Sciatic nerve (tissue), 2 donors: ENCODE data around the gene HBEGF. TPM values are rescaled to one million over a fixed set of nuclear protein-coding genes. Genes with fewer than 3 reads are reported as not detected.

Experiments used
- ATAC-seq: fragments of 200-7000 bp; cut with Tn5 transposase; one replicate; pipeline ENCODE4 v1.9.1; 2020; ENCODE audit warnings: mild to moderate bottlenecking, moderate library complexity
- DNase-seq: peaks from one replicate; pipeline ENCODE4 v3.0.0-alpha.2; 2020; ENCODE audit warnings: low spot score
- intact Hi-C: fragments of 100-400 bp; cut with DNase I; formaldehyde crosslinking; loops from one replicate; pipeline ENCODE4 v1.14.2; 2022
- total RNA-seq: library from RNA; stranded (reverse); fragmentation: NEBNext Ultra II Directional; extraction: Animal tissue kit (Norgen Biotek cat#: 25700); gene quantifications from one replicate; pipeline ENCODE4 v1.2.1, GENCODE V29; 2021
- donor health status: DM: no; HTN: no; CAD: no.
- donor health status: DM: no; HTN: no; CAD: no.

The HBEGF gene
- total RNA-seq = 21.1 TPM

GRCh38 chr5:140346348-140347221 lies at the start of gene HBEGF:
TSS of gene HBEGF (minus strand) at chr5:140346603. CDS start at chr5:140346328, 275 bp downstream.
- intact Hi-C loops = loop anchor here (5.0 kb wide), 1 partner anchor 104 kb away; no protein-coding TSS in a partner anchor
- ATAC-seq (peak; percentile 79), DNase-seq (peak; percentile 90)

- intact Hi-C loops = no loop called here
- ATAC-seq (no peak), DNase-seq (no peak)
Measured at GRCh38 chr5:140393738-140394137, 47.3 kb upstream of the HBEGF start.

- ATAC-seq = no peak
- intact Hi-C loops = no loop called here
- DNase-seq = no peak
Measured at GRCh38 chr5:140391732-140392131, 45.3 kb upstream of the HBEGF start.

- DNase-seq (no peak), ATAC-seq (no peak)
- intact Hi-C loops = no loop called here
Measured at GRCh38 chr5:140391312-140391711, 44.9 kb upstream of the HBEGF start.

- intact Hi-C loops = no loop called here
- DNase-seq (no peak), ATAC-seq (no peak)
Measured at GRCh38 chr5:140388052-140388451, 41.6 kb upstream of the HBEGF start.

- no peak for ATAC-seq
- intact Hi-C loops = no loop called here
- no peak for DNase-seq
Measured at GRCh38 chr5:140383300-140383699, 36.9 kb upstream of the HBEGF start.

GRCh38 chr5:140382866-140383265 lies 36.5 kb upstream of the HBEGF start:
- DNase-seq (no peak), ATAC-seq (no peak)
- intact Hi-C loops = no loop called here

GRCh38 chr5:140381972-140382371 lies 35.6 kb upstream of the HBEGF start:
- no peak for DNase-seq
- intact Hi-C loops = no loop called here
- ATAC-seq = no peak

- ATAC-seq = no peak
- intact Hi-C loops = no loop called here
- no peak for DNase-seq
Measured at GRCh38 chr5:140381351-140381750, 34.9 kb upstream of the HBEGF start.

- intact Hi-C loops = no loop called here
- peak; percentile 91 for ATAC-seq
Measured at GRCh38 chr5:140372971-140373487, 26.6 kb upstream of the HBEGF start.

GRCh38 chr5:140371356-140372151 lies 25.2 kb upstream of the HBEGF start:
- ATAC-seq (no peak), DNase-seq (no peak)
- intact Hi-C loops = no loop called here

More at GRCh38 chr5:140372971-140373487, 26.6 kb upstream of the HBEGF start:
- DNase-seq = peak; percentile 84

GRCh38 chr5:140367256-140368013 lies 21.0 kb upstream of the HBEGF start:
- intact Hi-C loops = no loop called here
- peak; percentile 40 for DNase-seq
- no peak for ATAC-seq

- ATAC-seq = no peak
- intact Hi-C loops = no loop called here
- DNase-seq = peak; percentile 27
Measured at GRCh38 chr5:140366589-140367255, 20.3 kb upstream of the HBEGF start.

- intact Hi-C loops = no loop called here
Measured at GRCh38 chr5:140365941-140366340, 19.5 kb upstream of the HBEGF start.

GRCh38 chr5:140365282-140365681 lies 18.9 kb upstream of the HBEGF start:
- ATAC-seq (no peak), DNase-seq (no peak)
- intact Hi-C loops = no loop called here

More at GRCh38 chr5:140365941-140366340, 19.5 kb upstream of the HBEGF start:
- ATAC-seq (no peak), DNase-seq (peak; percentile 21)

- no peak for ATAC-seq
- intact Hi-C loops = no loop called here
- no peak for DNase-seq
Measured at GRCh38 chr5:140364472-140364765, 18.0 kb upstream of the HBEGF start.

- no peak for ATAC-seq
- DNase-seq = peak; percentile 33
- intact Hi-C loops = no loop called here
Measured at GRCh38 chr5:140363631-140364471, 17.4 kb upstream of the HBEGF start.
